HepG2 (cell line): Measurements from ENCODE around the gene ARHGEF40. TPM values are rescaled to one million over a fixed set of nuclear protein-coding genes. Genes with fewer than 3 reads are reported as not detected.

Experiments used
- ARNT2 ChIP-seq: sonication (generic); formaldehyde crosslinking; IDR thresholded peaks from 2 replicates; pipeline ENCODE4 v1.8.0; 2022; ENCODE audit warnings: mild to moderate bottlenecking, low read depth, missing genetic modification reagents, moderate library complexity
- FOXO4 ChIP-seq: sonication (generic); formaldehyde crosslinking; conservative IDR thresholded peaks from 2 replicates; pipeline ENCODE4 v1.8.1; 2023; ENCODE audit warnings: missing genetic modification reagents
- HIC2 ChIP-seq: sonication (generic); formaldehyde crosslinking; IDR thresholded peaks from 2 replicates; pipeline ENCODE4 v1.9.0; 2022; ENCODE audit warnings: low read depth, missing genetic modification reagents
- MYC ChIP-seq: sonication (generic); formaldehyde crosslinking; IDR thresholded peaks from 2 replicates; pipeline ENCODE4 v1.9.0; 2021; ENCODE audit warnings: missing genetic modification reagents, borderline replicate concordance
- NFE2L1 ChIP-seq: sonication (generic); formaldehyde crosslinking; IDR thresholded peaks from 2 replicates; pipeline ENCODE4 v1.4.0; 2020; ENCODE audit warnings: missing genetic modification reagents, mild to moderate bottlenecking, borderline replicate concordance
- PCBP1 ChIP-seq: fragments of 200-400 bp; formaldehyde crosslinking; IDR thresholded peaks from 2 replicates; pipeline ENCODE4 v1.6.1; 2017; ENCODE audit warnings: mild to moderate bottlenecking, low read depth, low read length, borderline replicate concordance
- SPEN ChIP-seq: sonication (generic); formaldehyde crosslinking; IDR thresholded peaks from 2 replicates; pipeline ENCODE4 v1.5.1; 2020; ENCODE audit warnings: low read depth, mild to moderate bottlenecking, missing genetic modification reagents
- TMF1 ChIP-seq: sonication (generic); formaldehyde crosslinking; IDR thresholded peaks from 2 replicates; pipeline ENCODE4 v1.8.1; 2022; ENCODE audit warnings: low read depth, missing genetic modification reagents
- U2AF1 ChIP-seq: fragments of 200-400 bp; formaldehyde crosslinking; optimal IDR thresholded peaks from 2 replicates; pipeline ENCODE3; 2017; ENCODE audit warnings: mild to moderate bottlenecking, low read depth, low read length
- ZFP41 ChIP-seq: sonication (generic); formaldehyde crosslinking; IDR thresholded peaks from 2 replicates; pipeline ENCODE4 v1.4.0; 2020; ENCODE audit warnings: mild to moderate bottlenecking, missing genetic modification reagents, borderline replicate concordance
- ZMYM4 ChIP-seq: sonication (generic); formaldehyde crosslinking; IDR thresholded peaks from 2 replicates; pipeline ENCODE4 v1.8.1; 2023; ENCODE audit warnings: mild to moderate bottlenecking, missing genetic modification reagents
- ZNF224 ChIP-seq: sonication (generic); formaldehyde crosslinking; IDR thresholded peaks from 2 replicates; pipeline ENCODE4 v1.5.0; 2020; ENCODE audit warnings: mild to moderate bottlenecking, missing genetic modification reagents
- ZNF788 ChIP-seq: sonication (generic); formaldehyde crosslinking; IDR thresholded peaks from 2 replicates; pipeline ENCODE4 v1.5.0; 2020; ENCODE audit warnings: mild to moderate bottlenecking, missing genetic modification reagents, borderline replicate concordance
- ZXDC ChIP-seq: sonication (generic); formaldehyde crosslinking; IDR thresholded peaks from 2 replicates; pipeline ENCODE4 v1.5.0; 2020; ENCODE audit warnings: mild to moderate bottlenecking, missing genetic modification reagents
- ZZZ3 ChIP-seq: sonication (generic); formaldehyde crosslinking; IDR thresholded peaks from 2 replicates; pipeline ENCODE4 v1.4.0; 2020; ENCODE audit warnings: missing genetic modification reagents, mild to moderate bottlenecking, borderline replicate concordance
- polyA plus RNA-seq, 8 experiments: library from polyadenylated mRNA; depleted of rRNA in 3 of 8; stranded (reverse) in 7 of 8; unstranded in 1 of 8; fragments of >200 nt; fragmentation: Illumina TruSeq in 4 of 8; extraction: Trizol in 4 of 8; gene quantifications; 2 replicates each; pipeline versions ENCODE4 v1.2.1 to v1.2.3, GENCODE V29; 2011 to 2016; ENCODE audit warnings: low read depth in 4 of 8, missing spikeins in 1 of 8, mixed read lengths in 1 of 8; ENCODE audit not compliant: insufficient read depth in 1 of 8
- total RNA-seq, 5 experiments: library from RNA; depleted of rRNA; stranded (reverse); fragments of >200 nt; fragmentation: Illumina TruSeq; extraction: Trizol; gene quantifications; 2 replicates each; pipeline ENCODE4 v1.2.3, GENCODE V29; 2016; ENCODE audit warnings: low read depth in 1 of 5
- TF ChIP-seq, protein P1 (sequence below): IDR thresholded peaks from 2 replicates; pipeline ENCODE4 v1.6.1; 2016; ENCODE audit warnings: missing compliant biosample characterization, missing genetic modification reagents, borderline replicate concordance
- TF ChIP-seq, protein P2 (sequence below): sonication (generic); formaldehyde crosslinking; IDR thresholded peaks from 2 replicates; pipeline ENCODE4 v1.5.1; 2020; ENCODE audit warnings: mild to moderate bottlenecking, missing genetic modification reagents

Gene ARHGEF40
- total and polyA plus RNA-seq, 2 of the 13 experiments (the other 11 are each of a cell fraction or from before 2014, with no cell fraction given): 28.1 to 78.1 TPM

DNA sequence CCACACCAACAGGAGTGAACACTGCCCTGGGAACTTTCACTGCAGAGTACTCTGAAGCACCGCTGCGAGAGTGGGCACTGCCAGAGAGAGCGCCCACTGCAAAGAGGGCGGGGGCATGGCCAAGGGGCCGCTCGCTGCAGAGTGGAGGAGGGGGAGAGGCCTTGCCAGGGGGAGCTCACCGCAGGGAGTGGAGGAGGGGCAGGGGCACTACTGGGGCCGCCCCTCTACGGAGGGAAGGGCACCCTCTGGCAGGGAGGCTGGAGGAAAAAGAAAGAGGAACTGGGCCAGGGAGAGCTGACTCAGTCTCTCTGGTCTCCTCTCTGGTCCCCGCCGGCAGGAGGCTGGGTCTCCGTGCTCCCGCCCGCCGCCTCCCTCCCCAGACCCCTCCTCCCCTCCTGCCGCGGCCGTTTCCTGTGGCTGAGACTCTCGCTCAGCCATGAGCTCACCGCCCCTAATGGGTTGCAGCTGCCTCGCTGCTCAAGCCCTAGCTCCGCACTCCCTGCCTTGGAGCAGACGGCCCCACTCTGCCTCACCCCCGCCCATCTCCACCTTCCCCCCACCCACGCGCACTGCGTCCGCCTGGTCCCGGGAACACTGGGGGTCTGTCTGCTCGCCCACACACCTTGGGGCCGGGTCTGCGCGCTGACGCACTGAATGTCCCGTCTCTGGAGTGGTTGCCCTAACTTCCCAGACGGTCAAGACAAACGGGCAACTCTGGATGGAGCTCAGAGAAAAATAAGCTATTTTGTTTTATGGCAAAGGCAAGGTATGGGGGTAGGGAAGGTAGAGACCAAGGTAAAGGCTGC, 1.3 kb downstream of the ARHGEF40 start (continued):
- peak; percentile 19 for TF ChIP-seq U2AF1
- TF ChIP-seq ZNF788: peak; percentile 5; the same call in 1 of the 2 replicates
- TF ChIP-seq ZZZ3 (CRISPR knock-in tag): no peak
- TF ChIP-seq, protein P1, sequence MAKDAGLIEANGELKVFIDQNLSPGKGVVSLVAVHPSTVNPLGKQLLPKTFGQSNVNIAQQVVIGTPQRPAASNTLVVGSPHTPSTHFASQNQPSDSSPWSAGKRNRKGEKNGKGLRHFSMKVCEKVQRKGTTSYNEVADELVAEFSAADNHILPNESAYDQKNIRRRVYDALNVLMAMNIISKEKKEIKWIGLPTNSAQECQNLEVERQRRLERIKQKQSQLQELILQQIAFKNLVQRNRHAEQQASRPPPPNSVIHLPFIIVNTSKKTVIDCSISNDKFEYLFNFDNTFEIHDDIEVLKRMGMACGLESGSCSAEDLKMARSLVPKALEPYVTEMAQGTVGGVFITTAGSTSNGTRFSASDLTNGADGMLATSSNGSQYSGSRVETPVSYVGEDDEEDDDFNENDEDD (CRISPR knock-in tag): peak; percentile 23; the same call in 1 of the 2 replicates
- TF ChIP-seq MYC (CRISPR knock-in tag): peak; percentile 50; the same call in 1 of the 2 replicates
- no peak for TF ChIP-seq NFE2L1
- TF ChIP-seq ARNT2: 0 out of 2 replicates have a peak, but pooled peaks have one; percentile 38
- 0 out of 2 replicates have a peak, but pooled peaks have one; percentile 45 for TF ChIP-seq ZFP41
- TF ChIP-seq PCBP1: peak; percentile 77; the same call in 1 of the 2 replicates
- TF ChIP-seq ZNF224 (CRISPR knock-in tag): no peak
- TF ChIP-seq TMF1: 0 out of 2 replicates have a peak, but pooled peaks have one; percentile 41
- no peak for TF ChIP-seq FOXO4 (CRISPR knock-in tag)
- TF ChIP-seq ZXDC: 0 out of 2 replicates have a peak, but pooled peaks have one; percentile 12
- peak; percentile 97 for TF ChIP-seq HIC2 (CRISPR knock-in tag)
- TF ChIP-seq ZMYM4 (CRISPR knock-in tag): 0 out of 2 replicates have a peak, but pooled peaks have one; percentile 40
- TF ChIP-seq, protein P2, sequence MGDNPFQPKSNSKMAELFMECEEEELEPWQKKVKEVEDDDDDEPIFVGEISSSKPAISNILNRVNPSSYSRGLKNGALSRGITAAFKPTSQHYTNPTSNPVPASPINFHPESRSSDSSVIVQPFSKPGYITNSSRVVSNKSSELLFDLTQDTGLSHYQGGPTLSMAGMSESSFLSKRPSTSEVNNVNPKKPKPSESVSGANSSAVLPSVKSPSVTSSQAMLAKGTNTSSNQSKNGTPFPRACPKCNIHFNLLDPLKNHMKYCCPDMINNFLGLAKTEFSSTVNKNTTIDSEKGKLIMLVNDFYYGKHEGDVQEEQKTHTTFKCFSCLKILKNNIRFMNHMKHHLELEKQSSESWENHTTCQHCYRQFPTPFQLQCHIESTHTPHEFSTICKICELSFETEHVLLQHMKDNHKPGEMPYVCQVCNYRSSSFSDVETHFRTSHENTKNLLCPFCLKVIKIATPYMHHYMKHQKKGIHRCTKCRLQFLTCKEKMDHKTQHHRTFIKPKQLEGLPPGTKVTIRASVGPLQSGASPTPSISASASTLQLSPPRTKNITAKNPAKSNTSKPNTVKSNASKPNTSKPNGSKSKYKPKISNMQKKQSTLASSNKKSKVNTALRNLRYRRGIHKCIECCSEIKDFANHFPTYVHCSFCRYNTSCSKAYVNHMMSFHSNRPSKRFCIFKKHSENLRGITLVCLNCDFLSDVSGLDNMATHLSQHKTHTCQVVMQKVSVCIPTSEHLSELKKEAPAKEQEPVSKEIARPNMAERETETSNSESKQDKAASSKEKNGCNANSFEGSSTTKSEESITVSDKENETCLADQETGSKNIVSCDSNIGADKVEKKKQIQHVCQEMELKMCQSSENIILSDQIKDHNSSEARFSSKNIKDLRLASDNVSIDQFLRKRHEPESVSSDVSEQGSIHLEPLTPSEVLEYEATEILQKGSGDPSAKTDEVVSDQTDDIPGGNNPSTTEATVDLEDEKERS (CRISPR knock-in tag): 0 out of 2 replicates have a peak, but pooled peaks have one; percentile 50
- TF ChIP-seq SPEN (CRISPR knock-in tag): peak; percentile 68; the same call in 1 of the 2 replicates
